K562 (cell line): ENCODE measurements around the gene SLC26A2. TPM values are rescaled to one million over a fixed set of nuclear protein-coding genes. Genes with fewer than 3 reads are reported as not detected.

Experiments used
- BRCA1 ChIP-seq, 2 experiments: fragments of 450-650 bp in 1 of 2; sonication (generic) in 1 of 2; formaldehyde crosslinking in 1 of 2; IDR thresholded peaks; 2 replicates each; pipeline versions ENCODE4 v1.5.0 to v1.6.1; 2017 to 2020; ENCODE audit warnings: mild to moderate bottlenecking in 1 of 2, missing genetic modification reagents in 1 of 2
- ETS2 ChIP-seq: IDR thresholded peaks from 2 replicates; pipeline ENCODE4 v1.6.1; 2016; ENCODE audit warnings: borderline replicate concordance, missing genetic modification characterization, mild to moderate bottlenecking, moderate library complexity, missing compliant biosample characterization; ENCODE audit not compliant: poor library complexity, severe bottlenecking
- HNRNPL ChIP-seq: fragments of 200-400 bp; formaldehyde crosslinking; IDR thresholded peaks from 2 replicates; pipeline ENCODE4 v1.6.1; 2017; ENCODE audit warnings: low read depth, mild to moderate bottlenecking, low read length
- MEIS2 ChIP-seq: fragments of 450-650 bp; IDR thresholded peaks from 2 replicates; pipeline ENCODE4 v1.6.1; 2014; ENCODE audit warnings: mild to moderate bottlenecking; ENCODE audit not compliant: partially characterized antibody
- NCOA2 ChIP-seq, 2 experiments: fragments of 450-650 bp; IDR thresholded peaks; 2 replicates each; pipeline ENCODE4 v1.6.1; 2018; ENCODE audit warnings: mild to moderate bottlenecking in 2 of 2, moderate library complexity in 1 of 2; ENCODE audit not compliant: partially characterized antibody in 2 of 2
- ZBTB8A ChIP-seq: fragments of 450-650 bp; IDR thresholded peaks from 2 replicates; pipeline ENCODE4 v1.6.1; 2018; ENCODE audit warnings: mild to moderate bottlenecking, moderate library complexity; ENCODE audit not compliant: partially characterized antibody
- ZNF146 ChIP-seq: IDR thresholded peaks from one replicate; pipeline ENCODE4 v1.6.1; 2018; ENCODE audit warnings: missing compliant biosample characterization; ENCODE audit not compliant: unreplicated experiment
- ZNF586 ChIP-seq: fragments of 450-650 bp; formaldehyde crosslinking; conservative IDR thresholded peaks from 2 replicates; pipeline ENCODE4 v1.4.0; 2020; ENCODE audit warnings: mild to moderate bottlenecking, moderate library complexity
- ZNF778 ChIP-seq: fragments of 450-650 bp; formaldehyde crosslinking; IDR thresholded peaks from 2 replicates; pipeline ENCODE4 v1.4.0; 2020; ENCODE audit warnings: mild to moderate bottlenecking, moderate library complexity
- polyA plus RNA-seq, 8 experiments: library from polyadenylated mRNA; depleted of rRNA in 4 of 8; stranded (reverse) in 5 of 8; unstranded in 3 of 8; fragments of >200 nt; fragmentation: Nextera tagmentation in 2 of 8; fragmentation: Illumina TruSeq in 1 of 8; extraction: Ambion mirVana in 2 of 8; extraction: Trizol in 1 of 8; gene quantifications; 2 replicates each; pipeline versions ENCODE4 v1.2.1 to v1.2.3, GENCODE V29; 2011 to 2014; ENCODE audit warnings: inconsistent platforms in 1 of 8, missing spikeins in 1 of 8
- total RNA-seq, 7 experiments: library from RNA; depleted of rRNA in 6 of 7; stranded (reverse); fragments of >200 nt in 6 of 7; fragmentation: Illumina TruSeq in 2 of 7; extraction: Trizol in 2 of 7; gene quantifications; 2 replicates each; pipeline versions ENCODE4 v1.2.1 to v1.2.3, GENCODE V29; 2011 to 2021; ENCODE audit warnings: low replicate concordance in 1 of 7
- TF ChIP-seq, protein P1 (sequence below): IDR thresholded peaks from 2 replicates; pipeline ENCODE4 v1.6.1; 2012; ENCODE audit warnings: low read depth, low read length, improper control_type of control experiment, borderline replicate concordance
- TF ChIP-seq, protein P2 (sequence below): fragments of 450-650 bp; IDR thresholded peaks from 2 replicates; pipeline ENCODE4 v1.6.1; 2017; ENCODE audit warnings: mild to moderate bottlenecking, moderate library complexity
- TF ChIP-seq, protein P3 (sequence below): fragments of 250-450 bp; sonication (Bioruptor Pico); IDR thresholded peaks from 2 replicates; pipeline ENCODE4 v1.5.0; 2020; ENCODE audit warnings: mild to moderate bottlenecking, borderline replicate concordance
- TF ChIP-seq, protein P4 (sequence below): fragments of 450-650 bp; IDR thresholded peaks from 2 replicates; pipeline ENCODE4 v1.6.1; 2016; ENCODE audit warnings: low read depth

The SLC26A2 gene
- total and polyA plus RNA-seq, 9 of the 15 experiments (the other 6 are each of a cell fraction or from before 2014, with no cell fraction given), result 1.1 to 6.3 (median 3.6) TPM

DNA sequence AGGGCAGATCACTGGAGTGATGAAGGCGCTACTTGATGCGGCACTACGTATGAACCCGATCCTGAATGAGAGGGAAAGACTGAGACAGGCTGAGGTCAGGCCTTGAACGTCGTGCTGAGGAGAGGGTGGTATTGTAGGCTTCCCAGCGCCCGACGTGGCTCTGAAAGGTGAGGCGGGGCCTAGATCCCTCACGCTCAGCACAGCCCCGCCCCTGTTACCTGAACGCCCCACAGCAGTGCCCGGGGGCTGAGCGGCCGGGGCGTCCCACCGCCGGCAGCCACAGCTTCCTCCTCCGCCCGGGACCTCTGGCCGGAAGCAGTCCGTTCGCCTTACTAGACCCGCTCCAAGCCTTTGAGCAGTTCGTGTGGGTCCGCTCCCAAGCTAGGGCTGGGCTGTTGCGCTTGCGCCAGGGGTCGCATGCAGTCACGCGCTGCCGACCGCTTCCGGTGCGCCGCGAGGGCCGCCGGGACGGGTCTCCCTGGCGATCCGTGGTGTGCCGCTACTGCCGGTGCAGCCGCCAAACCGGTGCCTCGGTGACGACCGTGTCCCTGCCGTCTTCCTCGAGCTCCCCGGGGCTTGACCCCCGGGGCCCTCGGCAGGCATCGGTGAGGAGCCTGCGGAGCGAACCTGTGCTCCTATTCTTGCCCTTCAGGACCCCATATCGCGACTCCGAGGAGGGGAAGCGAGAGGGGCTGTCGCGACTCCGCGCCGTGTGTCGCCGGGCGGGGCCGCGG is 39.9 kb downstream of the SLC26A2 start, which contains the start of the genes HMGXB3 and TIGD6 (continued):
- TF ChIP-seq, protein P1, sequence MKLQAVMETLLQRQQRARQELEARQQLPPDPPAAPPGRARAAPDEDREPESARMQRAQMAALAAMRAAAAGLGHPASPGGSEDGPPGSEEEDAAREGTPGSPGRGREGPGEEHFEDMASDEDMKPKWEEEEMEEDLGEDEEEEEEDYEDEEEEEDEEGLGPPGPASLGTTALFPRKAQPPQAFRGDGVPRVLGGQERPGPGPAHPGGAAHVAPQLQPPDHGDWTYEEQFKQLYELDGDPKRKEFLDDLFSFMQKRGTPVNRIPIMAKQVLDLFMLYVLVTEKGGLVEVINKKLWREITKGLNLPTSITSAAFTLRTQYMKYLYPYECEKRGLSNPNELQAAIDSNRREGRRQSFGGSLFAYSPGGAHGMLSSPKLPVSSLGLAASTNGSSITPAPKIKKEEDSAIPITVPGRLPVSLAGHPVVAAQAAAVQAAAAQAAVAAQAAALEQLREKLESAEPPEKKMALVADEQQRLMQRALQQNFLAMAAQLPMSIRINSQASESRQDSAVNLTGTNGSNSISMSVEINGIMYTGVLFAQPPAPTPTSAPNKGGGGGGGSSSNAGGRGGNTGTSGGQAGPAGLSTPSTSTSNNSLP, result no peak
- TF ChIP-seq HNRNPL, result 0 out of 2 replicates have a peak, but pooled peaks have one; percentile 34
- TF ChIP-seq, protein P2, sequence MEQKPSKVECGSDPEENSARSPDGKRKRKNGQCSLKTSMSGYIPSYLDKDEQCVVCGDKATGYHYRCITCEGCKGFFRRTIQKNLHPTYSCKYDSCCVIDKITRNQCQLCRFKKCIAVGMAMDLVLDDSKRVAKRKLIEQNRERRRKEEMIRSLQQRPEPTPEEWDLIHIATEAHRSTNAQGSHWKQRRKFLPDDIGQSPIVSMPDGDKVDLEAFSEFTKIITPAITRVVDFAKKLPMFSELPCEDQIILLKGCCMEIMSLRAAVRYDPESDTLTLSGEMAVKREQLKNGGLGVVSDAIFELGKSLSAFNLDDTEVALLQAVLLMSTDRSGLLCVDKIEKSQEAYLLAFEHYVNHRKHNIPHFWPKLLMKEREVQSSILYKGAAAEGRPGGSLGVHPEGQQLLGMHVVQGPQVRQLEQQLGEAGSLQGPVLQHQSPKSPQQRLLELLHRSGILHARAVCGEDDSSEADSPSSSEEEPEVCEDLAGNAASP, result no peak
- TF ChIP-seq, protein P3, sequence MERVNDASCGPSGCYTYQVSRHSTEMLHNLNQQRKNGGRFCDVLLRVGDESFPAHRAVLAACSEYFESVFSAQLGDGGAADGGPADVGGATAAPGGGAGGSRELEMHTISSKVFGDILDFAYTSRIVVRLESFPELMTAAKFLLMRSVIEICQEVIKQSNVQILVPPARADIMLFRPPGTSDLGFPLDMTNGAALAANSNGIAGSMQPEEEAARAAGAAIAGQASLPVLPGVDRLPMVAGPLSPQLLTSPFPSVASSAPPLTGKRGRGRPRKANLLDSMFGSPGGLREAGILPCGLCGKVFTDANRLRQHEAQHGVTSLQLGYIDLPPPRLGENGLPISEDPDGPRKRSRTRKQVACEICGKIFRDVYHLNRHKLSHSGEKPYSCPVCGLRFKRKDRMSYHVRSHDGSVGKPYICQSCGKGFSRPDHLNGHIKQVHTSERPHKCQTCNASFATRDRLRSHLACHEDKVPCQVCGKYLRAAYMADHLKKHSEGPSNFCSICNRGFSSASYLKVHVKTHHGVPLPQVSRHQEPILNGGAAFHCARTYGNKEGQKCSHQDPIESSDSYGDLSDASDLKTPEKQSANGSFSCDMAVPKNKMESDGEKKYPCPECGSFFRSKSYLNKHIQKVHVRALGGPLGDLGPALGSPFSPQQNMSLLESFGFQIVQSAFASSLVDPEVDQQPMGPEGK (CRISPR knock-in tag), result no peak
- no peak for TF ChIP-seq BRCA1 (IDR thresholded peaks at IDR 0.05)
- TF ChIP-seq BRCA1 (CRISPR knock-in tag; IDR thresholded peaks at IDR 0.05), result no peak
- TF ChIP-seq MEIS2, result peak; percentile 80
- TF ChIP-seq ZNF586 (CRISPR knock-in tag), result no peak
- no peak for TF ChIP-seq ZNF778 (CRISPR knock-in tag)
- TF ChIP-seq, protein P4, sequence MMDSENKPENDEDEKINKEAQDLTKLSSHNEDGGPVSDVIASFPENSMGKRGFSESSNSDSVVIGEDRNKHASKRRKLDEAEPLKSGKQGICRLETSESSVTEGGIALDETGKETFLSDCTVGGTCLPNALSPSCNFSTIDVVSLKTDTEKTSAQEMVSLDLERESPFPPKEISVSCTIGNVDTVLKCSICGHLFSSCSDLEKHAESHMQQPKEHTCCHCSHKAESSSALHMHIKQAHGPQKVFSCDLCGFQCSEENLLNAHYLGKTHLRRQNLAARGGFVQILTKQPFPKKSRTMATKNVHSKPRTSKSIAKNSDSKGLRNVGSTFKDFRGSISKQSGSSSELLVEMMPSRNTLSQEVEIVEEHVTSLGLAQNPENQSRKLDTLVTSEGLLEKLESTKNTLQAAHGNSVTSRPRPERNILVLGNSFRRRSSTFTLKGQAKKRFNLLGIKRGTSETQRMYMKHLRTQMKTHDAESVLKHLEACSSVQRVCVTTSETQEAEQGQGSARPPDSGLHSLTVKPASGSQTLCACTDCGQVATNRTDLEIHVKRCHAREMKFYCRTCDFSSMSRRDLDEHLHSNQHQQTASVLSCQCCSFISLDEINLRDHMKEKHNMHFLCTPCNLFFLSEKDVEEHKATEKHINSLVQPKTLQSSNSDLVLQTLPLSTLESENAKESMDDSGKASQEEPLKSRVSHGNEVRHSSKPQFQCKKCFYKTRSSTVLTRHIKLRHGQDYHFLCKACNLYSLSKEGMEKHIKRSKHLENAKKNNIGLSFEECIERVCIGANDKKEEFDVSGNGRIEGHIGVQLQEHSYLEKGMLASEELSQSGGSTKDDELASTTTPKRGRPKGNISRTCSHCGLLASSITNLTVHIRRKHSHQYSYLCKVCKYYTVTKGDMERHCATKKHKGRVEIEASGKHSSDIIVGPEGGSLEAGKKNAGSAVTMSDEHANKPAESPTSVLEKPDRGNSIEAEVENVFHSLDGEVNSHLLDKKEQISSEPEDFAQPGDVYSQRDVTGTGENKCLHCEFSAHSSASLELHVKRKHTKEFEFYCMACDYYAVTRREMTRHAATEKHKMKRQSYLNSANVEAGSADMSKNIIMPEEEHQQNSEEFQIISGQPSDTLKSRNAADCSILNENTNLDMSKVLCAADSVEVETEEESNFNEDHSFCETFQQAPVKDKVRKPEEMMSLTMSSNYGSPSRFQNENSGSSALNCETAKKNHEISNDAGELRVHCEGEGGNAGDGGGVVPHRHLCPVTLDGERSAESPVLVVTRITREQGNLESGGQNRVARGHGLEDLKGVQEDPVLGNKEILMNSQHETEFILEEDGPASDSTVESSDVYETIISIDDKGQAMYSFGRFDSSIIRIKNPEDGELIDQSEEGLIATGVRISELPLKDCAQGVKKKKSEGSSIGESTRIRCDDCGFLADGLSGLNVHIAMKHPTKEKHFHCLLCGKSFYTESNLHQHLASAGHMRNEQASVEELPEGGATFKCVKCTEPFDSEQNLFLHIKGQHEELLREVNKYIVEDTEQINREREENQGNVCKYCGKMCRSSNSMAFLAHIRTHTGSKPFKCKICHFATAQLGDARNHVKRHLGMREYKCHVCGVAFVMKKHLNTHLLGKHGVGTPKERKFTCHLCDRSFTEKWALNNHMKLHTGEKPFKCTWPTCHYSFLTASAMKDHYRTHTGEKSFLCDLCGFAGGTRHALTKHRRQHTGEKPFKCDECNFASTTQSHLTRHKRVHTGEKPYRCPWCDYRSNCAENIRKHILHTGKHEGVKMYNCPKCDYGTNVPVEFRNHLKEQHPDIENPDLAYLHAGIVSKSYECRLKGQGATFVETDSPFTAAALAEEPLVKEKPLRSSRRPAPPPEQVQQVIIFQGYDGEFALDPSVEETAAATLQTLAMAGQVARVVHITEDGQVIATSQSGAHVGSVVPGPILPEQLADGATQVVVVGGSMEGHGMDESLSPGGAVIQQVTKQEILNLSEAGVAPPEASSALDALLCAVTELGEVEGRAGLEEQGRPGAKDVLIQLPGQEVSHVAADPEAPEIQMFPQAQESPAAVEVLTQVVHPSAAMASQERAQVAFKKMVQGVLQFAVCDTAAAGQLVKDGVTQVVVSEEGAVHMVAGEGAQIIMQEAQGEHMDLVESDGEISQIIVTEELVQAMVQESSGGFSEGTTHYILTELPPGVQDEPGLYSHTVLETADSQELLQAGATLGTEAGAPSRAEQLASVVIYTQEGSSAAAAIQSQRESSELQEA, result no peak
- TF ChIP-seq ETS2 (tag), result no peak
- TF ChIP-seq ZNF146 (CRISPR knock-in tag), result peak; percentile 2
- no peak for TF ChIP-seq NCOA2 (IDR thresholded peaks at IDR 0.05; ENCODE audit: partially characterized antibody in 2 of 2)
- no peak for TF ChIP-seq ZBTB8A
